ENCODE results near the gene RPL36AL. TPM values are rescaled to one million over a fixed set of nuclear protein-coding genes. Genes with fewer than 3 reads are reported as not detected.
"Not testable (repeated sequence)": the region's sequence is repeated elsewhere in the genome, so short reads cannot be mapped to it uniquely, and the experiment has no call there.

Gene RPL36AL
- polyA plus RNA-seq (ENCODE audit: insufficient read depth in 1 of 5, insufficient read length in 5 of 5, low replicate concordance in 1 of 5): 100 to 1,000 TPM; 151 to 215 (median 185) TPM
- long read RNA-seq, donor 1, transcript RPL36AL-201 (2 exons, 746 nt): major isoform, 225 of 225 reads
- long read RNA-seq, donor 1, partial matches to known transcripts: 0 of 225 reads
- long read RNA-seq, donor 1, other reads (novel, unspliced or antisense): 0 of 225 reads
- long read RNA-seq, donor 2, transcript RPL36AL-201 (2 exons, 746 nt): major isoform, 176 of 206 reads
- long read RNA-seq, donor 2, partial matches to known transcripts: 30 of 206 reads
- long read RNA-seq, donor 2, other reads (novel, unspliced or antisense): 0 of 206 reads
- long read RNA-seq, donor 3, transcript RPL36AL-201 (2 exons, 746 nt): major isoform, 163 of 163 reads
- long read RNA-seq, donor 3, partial matches to known transcripts: 0 of 163 reads
- long read RNA-seq, donor 3, other reads (novel, unspliced or antisense): 0 of 163 reads
- long read RNA-seq, donor 4, transcript RPL36AL-201 (2 exons, 746 nt): major isoform, 94 of 94 reads
- long read RNA-seq, donor 4, partial matches to known transcripts: 0 of 94 reads
- long read RNA-seq, donor 4, other reads (novel, unspliced or antisense): 0 of 94 reads
- long read RNA-seq, donor 5, transcript RPL36AL-201 (2 exons, 746 nt): major isoform, 355 of 355 reads
- long read RNA-seq, donor 5, partial matches to known transcripts: 0 of 355 reads
- long read RNA-seq, donor 5, other reads (novel, unspliced or antisense): 0 of 355 reads
- long read RNA-seq, donor 6, transcript RPL36AL-201 (2 exons, 746 nt): major isoform, 289 of 289 reads
- long read RNA-seq, donor 6, partial matches to known transcripts: 0 of 289 reads
- long read RNA-seq, donor 6, other reads (novel, unspliced or antisense): 0 of 289 reads
- long read RNA-seq, donor 7, transcript RPL36AL-201 (2 exons, 746 nt): major isoform, 99 of 113 reads
- long read RNA-seq, donor 7, partial matches to known transcripts: 14 of 113 reads
- long read RNA-seq, donor 7, other reads (novel, unspliced or antisense): 0 of 113 reads
- long read RNA-seq, donor 8, transcript RPL36AL-201 (2 exons, 746 nt): major isoform, 61 of 83 reads
- long read RNA-seq, donor 8, partial matches to known transcripts: 22 of 83 reads
- long read RNA-seq, donor 8, other reads (novel, unspliced or antisense): 0 of 83 reads

GRCh38 chr14:49620182-49621113 is at the start of gene RPL36AL, which contains the start of gene MGAT2:
RPL36AL (minus strand) TSS chr14:49620626; CDS start chr14:49619104, 1,522 bp downstream.
MGAT2 (plus strand) TSS chr14:49620799; CDS start chr14:49621269, 470 bp downstream.
- DNase-seq: peak; percentile 98

- no peak for DNase-seq
Observed at GRCh38 chr14:49659526-49660455, 39.4 kb upstream of the RPL36AL start.

GRCh38 chr14:49657500-49657899 is 37.1 kb upstream of the RPL36AL start:
- DNase-seq: not testable (repeated sequence)

GRCh38 chr14:49654511-49654910 is 34.1 kb upstream of the RPL36AL start:
- no peak for DNase-seq

- no peak for DNase-seq
Observed at GRCh38 chr14:49653508-49653907, 33.1 kb upstream of the RPL36AL start.

- DNase-seq: no peak
Observed at GRCh38 chr14:49642163-49642562, 21.7 kb upstream of the RPL36AL start.

- no peak for DNase-seq
Observed at GRCh38 chr14:49641697-49642129, 21.3 kb upstream of the RPL36AL start.

GRCh38 chr14:49640540-49641417 is 20.4 kb upstream of the RPL36AL start:
- DNase-seq: no peak

GRCh38 chr14:49637534-49638078 is 17.2 kb upstream of the RPL36AL start:
- no peak for DNase-seq

GRCh38 chr14:49636866-49637265 is 16.4 kb upstream of the RPL36AL start:
- DNase-seq: no peak

GRCh38 chr14:49634547-49635334 is 14.3 kb upstream of the RPL36AL start, which contains the start of gene DNAAF2:
DNAAF2 (minus strand) TSS chr14:49635244; CDS start chr14:49635149, 95 bp downstream.
- peak; percentile 72 to 78 for DNase-seq

GRCh38 chr14:49633640-49634546 is 13.5 kb upstream of the RPL36AL start:
- peak; percentile 95 for DNase-seq

- no peak for DNase-seq
Observed at GRCh38 chr14:49623941-49624839, 3.8 kb upstream of the RPL36AL start.

GRCh38 chr14:49623387-49623786 is 3.0 kb upstream of the RPL36AL start:
- no peak for DNase-seq
